Pulmonary artery endothelial cell (primary cell): Measurements from ENCODE around the gene CYP2B6. TPM values are rescaled to one million over a fixed set of nuclear protein-coding genes. Genes with fewer than 3 reads are reported as not detected.
"Not testable (repeated sequence)": the region's sequence is repeated elsewhere in the genome, so short reads cannot be mapped to it uniquely, and the experiment has no call there.

Source experiments
- DNase-seq: peaks from one replicate; pipeline ENCODE4 v3.0.0-alpha.2; 2011; ENCODE audit warnings: low read depth, low spot score
- total RNA-seq: library from RNA; depleted of rRNA; stranded (reverse); fragments of >200 nt; gene quantifications from 2 replicates; pipeline ENCODE4 v1.2.3, GENCODE V29; 2014

Gene CYP2B6
- total RNA-seq = not detected in 2 replicates

DNA sequence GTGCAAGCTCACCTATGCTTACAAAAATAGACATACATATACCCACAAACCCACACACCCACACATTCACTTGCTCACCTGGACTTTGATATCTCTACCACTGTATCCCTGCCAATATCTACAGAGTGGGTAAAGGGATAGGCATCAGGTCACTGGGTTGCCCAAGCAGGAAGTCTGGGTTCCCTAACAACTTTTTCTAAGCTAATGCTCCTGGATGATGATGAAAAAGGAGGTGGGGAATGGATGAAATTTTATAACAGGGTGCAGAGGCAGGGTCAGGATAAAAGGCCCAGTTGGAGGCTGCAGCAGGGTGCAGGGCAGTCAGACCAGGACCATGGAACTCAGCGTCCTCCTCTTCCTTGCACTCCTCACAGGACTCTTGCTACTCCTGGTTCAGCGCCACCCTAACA is at the start of gene CYP2B6:
TSS of gene CYP2B6 (plus strand) at position 311 of the 410 bp plus-strand sequence. CDS start at position 335, 24 bp downstream.
- DNase-seq = no peak

DNA sequence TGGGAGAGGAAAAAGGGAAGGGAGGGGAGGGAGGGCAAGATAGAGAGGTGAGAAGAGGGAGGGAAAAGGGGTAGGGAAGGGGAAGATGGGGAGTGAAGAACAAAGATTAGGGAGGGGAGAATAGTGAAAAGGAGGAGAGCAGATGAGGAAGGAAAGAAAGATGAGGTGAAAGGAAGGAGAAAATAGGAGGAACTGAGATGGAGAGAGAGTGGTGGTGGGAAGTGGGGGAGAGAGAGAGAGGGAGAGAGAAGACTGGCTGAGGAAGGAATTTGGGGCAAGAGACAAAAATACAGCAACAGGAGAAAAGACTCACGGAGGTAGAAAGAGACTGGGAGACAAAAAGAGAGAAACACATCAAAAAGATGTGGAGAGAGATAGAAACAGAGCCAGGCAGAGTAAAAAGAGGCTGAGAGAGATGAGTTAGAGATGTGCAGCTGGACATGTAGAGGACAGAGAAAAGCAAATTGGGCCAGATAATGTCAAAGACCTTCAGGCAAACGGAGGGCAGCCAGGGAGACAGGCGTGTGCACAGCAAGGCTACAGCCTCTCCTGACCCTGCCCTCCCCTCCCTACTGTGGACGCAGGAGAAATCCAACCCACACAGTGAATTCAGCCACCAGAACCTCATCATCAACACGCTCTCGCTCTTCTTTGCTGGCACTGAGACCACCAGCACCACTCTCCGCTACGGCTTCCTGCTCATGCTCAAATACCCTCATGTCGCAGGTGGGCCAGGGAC is 49.4 kb upstream of the CYP2B6 start:
- DNase-seq = no peak

DNA sequence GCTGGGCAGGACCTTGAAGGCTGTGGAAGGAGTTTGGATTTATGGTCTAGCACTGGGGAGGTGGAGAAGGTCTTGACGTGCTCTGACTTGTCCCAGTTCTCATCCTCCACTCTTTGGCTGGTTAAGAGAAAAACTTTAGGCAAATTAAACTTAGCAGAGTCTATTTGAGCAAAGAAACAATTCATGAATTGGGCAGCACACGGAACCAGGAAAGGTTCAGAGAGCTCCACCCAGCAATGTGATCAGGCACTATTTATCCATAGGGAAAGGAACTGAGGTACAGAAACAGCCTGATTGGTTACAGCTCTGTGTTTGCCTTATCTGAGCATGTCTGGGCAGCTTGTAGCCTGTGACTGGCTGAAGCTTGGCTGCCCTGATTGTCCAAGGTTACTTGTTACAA is 45.4 kb upstream of the CYP2B6 start:
- no peak for DNase-seq

DNA sequence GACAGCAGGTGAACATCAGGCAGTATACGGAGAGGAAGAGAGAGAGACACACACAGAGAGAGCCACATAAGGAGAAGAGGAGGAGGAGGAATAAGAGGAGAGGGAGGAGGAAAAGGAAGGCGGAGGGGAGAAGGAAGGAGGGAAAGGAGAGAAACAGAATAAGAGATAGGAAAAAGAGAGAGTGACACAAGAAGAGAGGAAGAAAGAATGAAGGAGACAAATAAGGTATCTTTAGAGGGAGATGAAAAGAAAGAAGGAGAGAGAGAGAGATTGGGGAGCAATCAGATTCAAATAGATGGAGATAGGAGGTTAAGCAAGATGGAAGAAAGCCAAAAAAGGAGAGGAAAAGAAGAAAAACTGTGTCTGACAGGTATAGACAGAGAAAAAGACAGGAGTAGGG is 44.0 kb upstream of the CYP2B6 start:
- no peak for DNase-seq

DNA sequence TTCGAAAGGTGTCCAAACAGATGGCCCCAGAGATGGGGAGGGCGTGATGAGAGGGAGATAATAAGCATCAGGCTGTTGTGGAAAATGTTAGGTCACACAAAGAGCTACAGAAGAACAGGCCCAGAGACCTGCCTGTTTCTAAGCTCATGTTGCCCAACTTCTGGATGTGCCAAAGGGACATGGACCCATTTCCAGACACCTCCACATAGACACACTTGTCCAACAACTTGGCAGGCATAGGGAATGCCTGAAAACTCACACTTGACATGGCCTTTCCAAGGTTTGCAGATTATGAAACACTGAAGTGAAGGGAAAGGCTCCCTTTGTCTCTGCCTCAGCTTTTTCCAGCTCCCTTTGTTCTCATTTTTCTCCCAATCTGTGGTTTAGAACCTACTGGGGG is 43.5 kb upstream of the CYP2B6 start:
- no peak for DNase-seq

DNA sequence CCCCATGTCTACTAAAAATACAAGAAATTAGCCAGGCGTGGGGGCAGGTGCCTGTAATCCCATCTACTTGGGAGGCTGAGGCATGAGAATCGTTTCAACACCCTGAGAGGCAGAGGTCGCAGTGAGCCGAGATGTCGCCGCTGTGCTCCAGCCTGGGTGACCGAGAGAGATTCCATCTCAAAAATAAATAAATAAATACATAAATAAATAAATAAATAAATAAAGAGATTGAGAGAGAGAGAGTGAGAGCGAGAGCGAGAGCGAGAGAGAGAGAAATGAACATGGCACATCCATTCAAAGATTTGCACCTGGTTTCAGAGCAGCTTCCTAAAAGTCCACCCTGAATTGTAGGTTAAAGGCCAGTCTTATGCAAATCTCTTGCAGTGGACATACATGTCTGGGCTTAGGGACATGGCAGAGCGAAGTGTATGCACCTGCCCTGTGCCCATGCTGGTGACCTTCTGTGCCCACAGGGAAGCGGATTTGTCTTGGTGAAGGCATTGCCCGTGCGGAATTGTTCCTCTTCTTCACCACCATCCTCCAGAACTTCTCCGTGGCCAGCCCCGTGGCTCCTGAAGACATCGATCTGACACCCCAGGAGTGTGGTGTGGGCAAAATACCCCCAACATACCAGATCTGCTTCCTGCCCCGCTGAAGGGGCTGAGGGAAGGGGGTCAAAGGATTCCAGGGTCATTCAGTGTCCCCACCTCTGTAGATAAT is 42.3 kb upstream of the CYP2B6 start:
- no peak for DNase-seq

DNA sequence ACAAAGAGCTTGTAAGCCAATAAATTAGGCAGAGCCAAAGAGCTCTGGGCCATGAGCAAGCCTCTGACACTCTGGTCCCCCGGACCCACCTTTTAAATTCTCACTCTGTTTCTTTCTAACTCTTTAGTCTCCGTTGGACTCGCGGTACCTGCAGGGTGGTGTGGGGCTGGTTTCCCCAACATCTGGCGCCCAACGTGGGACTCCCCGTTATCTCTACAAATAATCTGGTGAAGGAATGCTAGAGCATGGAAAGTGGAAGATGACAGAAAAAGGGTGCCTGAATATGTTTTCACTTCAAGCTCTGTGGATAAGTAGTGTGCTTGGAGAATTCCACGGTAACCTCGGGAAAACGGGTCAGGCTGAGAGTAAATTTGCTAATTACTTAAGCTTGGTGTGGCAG is 36.5 kb upstream of the CYP2B6 start:
- DNase-seq = no peak

DNA sequence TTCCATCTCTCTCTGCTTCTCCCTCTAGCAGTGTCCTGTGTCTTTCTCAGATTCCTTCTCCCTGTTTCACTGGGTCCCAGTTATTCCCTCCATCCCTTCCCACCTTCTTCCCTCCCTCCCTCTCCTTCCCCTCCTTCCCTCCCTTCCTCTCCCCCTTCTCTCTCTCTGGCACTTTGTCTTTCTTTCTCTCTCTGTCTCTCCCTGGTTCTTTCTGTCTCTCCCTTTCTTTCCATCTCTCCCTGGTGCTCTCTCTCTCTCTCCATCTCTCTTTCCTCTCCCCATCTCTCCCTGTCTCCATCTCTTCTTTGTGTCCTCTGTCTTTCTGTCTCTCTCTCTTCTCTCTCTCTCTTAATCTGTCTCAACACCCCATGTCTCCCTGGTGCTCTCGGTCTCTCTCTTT is 31.7 kb upstream of the CYP2B6 start:
- DNase-seq = no peak

DNA sequence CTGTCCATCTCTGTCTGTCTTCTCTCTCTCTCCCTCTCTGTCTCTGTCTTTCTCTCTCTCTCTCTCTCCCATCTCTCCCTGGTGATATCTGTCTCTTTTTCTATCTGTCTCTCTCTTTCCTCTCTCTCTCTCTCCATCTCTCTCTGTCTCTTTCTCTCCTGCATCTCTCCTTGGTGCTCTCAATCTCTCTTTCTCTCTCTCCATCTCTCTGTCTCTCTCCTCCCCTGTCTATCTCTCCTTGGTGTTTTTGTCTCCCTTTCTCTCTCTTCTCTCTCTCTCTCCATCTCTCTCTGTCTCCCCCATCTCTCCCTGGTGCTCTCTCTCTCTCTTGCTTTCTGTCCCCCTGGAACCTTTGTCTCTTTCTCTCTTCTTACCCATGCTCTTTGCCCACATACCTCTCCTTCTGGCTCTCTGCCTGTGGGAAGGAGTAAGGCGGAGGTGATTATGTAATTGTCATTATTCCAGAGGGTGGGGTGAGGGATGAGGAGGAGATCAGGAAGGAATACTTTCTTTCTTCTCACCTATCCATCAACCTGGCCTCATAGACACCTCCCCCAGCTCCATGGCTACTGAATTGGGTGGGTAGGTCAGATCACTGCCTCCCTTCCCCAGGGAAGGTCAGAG is 30.9 kb upstream of the CYP2B6 start:
- no peak for DNase-seq

DNA sequence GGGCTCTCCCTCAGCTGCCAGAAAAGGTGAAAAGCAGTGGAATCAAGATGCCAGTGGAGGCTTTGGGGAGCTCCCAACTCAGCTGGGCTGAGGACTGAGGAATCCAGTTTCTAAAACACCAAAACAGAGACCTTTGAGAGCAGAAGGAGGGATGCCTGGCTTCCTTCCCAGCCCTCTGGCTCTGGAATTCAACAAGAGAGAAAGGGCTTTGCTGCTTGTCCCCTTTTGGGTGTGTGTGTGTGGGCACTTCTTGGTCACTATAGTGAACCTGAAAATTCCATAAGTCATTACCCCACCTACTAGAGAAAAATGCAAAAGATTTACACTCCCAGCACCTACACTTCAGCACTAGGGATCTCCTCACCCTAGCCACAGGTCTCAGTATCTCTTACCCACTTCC is 30.3 kb upstream of the CYP2B6 start:
- DNase-seq = no peak

DNA sequence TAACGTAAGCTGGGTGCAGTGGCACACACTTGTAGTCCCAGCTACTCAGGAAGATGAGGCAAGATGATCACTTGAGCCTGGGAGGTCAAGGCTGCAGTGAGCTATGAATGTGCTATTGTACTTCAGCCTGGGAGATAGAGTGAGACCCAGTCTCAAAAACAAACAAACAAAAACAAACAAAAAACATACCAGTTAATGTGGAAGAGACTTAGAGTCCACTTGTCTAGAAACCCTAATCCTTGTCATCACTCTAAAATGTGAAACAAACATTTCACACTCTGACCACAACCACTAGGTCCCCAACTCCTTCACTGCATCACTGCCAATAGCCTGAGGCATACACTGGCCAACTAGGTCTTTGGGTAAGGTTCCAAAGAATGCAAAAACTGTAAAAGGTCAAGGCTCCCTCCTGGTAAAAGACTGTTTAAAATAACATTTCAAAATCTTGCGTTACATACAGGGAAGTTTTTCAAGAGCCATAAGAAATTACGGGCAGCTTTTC is 28.6 kb upstream of the CYP2B6 start:
- DNase-seq = no peak

DNA sequence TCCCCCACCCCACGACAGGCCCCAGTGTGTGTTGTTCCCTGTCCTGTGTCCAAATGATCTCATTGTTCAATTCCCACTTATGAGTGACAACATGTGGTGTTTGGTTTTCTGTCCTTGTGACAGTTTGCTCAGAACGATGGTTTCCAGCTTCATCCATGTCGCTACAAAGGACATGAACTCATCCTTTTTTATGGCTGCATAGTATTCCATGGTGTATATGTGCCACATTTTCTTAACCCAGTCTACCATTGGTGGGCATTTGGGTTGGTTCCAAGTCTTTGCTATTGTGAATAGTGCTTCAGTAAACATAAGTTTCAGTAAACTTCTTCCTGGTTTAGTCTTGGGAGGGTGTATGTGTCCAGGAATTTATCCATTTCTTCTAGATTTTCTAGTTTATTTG is 26.7 kb upstream of the CYP2B6 start:
- DNase-seq = not testable (repeated sequence)

DNA sequence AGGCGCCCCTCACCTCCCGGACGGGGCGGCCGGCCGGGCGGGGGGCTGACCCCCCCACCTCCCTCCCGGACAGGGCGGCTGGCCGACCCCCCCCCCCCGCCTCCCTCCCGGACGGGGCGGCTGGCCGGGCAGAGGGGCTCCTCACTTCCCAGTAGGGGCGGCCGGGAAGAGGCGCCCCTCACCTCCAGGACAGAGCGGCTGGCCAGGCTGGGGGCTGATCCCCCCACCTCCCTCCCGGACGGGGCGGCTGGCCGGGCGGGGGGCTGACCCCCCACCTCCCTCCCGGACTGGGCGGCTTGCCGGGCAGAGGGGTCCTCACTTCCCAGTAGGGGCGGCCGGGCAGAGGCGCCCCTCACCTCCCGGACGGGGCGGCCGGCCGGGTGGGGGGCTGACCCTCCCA is 25.7 kb upstream of the CYP2B6 start:
- not testable (repeated sequence) for DNase-seq

DNA sequence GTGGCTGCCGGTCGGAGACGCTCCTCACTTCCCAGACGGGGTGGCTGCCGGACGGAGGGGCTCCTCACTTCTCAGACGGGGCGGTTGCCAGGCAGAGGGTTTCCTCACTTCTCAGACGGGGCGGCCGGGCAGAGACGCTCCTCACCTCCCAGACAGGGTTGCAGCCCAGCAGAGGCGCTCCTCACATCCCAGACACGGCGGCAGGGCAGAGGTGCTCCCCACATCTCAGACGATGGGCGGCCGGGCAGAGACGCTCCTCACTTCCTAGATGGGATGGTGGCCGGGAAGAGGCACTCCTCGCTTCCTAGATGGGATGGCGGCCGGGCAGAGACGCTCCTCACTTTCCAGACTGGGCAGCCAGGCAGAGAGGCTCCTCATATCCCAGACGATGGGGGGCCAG is 24.5 kb upstream of the CYP2B6 start:
- DNase-seq = not testable (repeated sequence)

DNA sequence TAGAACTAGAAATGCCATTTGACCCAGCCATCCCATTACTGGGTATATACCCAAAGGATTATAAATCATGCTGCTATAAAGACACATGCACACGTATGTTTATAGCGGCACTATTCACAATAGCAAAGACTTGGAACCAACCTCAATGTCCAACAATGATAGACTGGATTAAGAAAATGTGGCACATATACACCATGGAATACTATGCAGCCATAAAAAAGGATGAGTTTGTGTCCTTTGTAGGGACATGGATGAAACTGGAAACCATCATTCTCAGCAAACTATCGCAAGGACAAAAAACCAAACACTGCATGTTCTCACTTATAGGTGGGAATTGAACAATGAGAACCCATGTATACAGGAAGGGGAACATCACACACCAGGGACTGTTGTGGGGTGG is 23.0 kb upstream of the CYP2B6 start:
- DNase-seq = not testable (repeated sequence)

DNA sequence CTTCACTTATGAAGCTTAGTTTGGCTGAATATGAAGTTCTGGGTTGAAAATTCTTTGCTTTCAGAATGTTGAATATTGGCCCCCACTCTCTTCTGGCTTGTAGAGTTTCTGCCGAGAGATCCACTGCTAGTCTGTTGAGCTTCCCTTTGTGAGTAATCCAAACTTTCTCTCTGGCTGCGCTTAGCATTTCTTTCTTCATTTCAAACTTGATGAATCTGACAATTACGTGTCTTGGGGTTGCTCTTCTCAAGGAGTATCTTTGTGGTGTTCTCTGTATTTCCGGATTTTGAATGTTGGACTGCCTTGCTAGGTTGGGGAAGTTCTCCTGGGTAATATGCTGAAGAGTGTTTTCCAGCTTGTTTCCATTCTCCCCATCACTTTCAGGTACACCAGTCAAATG is 21.4 kb upstream of the CYP2B6 start:
- DNase-seq = not testable (repeated sequence)

DNA sequence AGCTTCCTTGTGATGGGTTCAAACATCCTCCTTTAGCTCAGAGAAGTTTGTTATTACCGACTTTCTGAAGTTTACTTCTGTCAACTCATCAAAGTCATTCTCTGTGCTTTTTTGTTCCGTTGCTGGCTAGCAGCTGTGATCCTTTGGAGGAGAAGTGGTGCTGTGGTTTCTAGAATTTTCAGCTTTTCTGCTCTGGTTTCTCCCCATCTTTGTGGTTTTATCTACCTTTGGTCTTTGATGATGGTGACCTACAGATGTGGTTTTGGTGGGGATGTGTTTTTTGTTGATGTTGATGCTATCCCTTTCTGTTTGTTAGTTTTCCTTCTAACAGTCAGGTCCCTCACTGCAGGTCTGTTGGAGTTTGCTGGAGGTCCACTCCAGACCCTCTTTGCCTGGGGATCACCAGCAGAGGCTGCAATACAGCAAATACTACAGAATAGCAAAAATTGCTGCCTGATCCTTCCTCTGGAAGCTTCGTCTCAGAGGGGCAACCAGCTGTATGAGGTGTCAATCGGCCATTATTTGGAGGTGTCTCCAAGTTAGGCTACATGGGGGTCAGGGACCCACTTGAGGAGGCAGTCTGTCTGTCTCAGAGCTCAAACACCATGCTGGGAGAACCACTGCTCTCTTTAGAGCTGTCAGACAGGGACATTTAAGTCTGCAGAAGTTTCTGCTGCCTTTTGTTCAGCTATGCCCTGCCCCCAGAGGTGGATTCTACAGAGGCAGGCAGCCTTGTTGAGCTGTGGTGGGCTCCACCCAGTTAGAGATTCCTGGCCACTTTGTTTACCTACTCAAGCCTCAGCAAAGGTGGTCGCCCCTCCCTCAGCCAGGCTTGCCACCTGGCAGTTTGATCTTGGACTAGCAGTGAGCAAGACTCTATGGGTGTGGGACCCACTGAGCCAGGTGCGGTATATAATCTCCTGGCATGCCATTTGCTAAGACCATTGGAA is 20.4 kb upstream of the CYP2B6 start:
- DNase-seq = not testable (repeated sequence)

DNA sequence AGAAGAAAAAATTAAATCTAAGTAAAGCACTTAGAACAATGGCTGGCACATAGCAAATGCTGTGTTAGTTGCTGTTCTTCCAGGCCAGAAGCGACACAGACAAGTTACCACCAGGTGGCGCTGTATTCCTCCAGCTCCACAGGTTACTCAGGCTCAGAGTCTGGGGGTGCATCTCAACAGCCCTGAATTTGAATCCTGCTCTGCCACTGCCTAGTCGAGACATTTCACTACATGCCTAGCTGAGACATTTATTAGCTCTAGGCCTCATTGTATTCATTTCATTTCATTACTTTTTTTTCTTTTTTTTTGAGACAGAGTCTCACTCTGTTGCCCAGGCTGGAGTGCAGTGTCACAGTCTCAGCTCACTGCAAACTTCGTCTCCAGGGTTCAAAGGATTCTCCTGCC is 16.4 kb upstream of the CYP2B6 start:
- DNase-seq = peak; percentile 40

DNA sequence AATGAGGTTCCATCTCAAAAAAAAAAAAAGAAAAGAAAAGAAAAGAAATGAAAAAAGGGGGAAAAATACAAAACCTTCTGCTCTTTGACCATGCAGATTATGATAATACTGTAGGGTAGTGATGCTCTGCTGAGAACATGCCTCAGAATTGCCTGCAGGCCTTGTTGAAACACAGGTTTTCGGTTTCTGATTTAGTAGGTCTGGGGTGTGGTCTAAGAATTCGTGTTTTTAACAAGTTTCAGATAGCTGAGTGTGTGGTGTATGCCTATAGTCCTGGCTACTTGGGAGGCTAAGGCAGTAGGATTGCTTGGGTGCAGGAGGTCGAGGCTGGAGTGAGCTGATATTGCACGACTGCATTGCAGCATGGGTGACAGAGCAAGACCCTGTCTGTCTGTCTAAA is 14.9 kb upstream of the CYP2B6 start:
- DNase-seq = no peak

DNA sequence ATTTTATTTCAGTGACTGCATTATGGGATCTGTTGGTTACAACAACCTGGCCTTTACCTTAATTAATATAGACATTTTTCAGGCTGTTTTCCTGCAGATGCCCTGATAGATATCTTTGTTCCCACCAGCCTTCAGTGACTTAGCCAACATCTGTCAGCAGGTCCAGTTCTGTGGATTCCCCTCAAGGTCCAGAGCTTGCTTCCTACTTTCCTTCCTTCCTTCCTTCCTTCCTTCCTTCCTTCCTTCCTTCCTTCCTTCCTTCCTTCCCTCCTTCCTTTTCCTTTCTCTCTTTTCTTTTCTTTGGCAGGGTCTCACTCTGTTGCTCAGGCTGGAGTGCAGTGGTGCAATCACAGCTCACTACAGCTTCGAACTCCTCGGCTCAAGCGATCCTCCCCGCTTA is 14.4 kb upstream of the CYP2B6 start:
- DNase-seq = no peak

DNA sequence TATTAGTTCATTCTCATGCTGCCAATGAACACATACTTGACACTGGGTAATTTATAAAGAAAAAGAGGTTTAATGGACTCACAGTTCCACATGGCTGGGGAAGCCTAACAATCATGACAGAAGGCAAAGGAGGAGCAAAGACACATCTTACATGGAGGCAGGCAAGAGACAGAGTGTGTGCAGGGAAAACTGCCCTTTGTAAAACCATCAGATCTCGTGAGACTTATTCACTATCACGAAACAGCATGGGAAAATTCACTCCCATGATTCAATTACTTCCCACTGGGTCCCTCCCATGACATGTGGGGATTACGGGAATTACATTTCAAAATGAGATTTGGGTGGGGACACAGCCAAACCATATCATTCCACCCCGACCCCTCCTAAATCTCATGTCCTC is 11.3 kb upstream of the CYP2B6 start:
- not testable (repeated sequence) for DNase-seq
